ENCODE measurements around the gene RNF167. TPM values are rescaled to one million over a fixed set of nuclear protein-coding genes. Genes with fewer than 3 reads are reported as not detected.

The RNF167 gene
- total RNA-seq, 1 experiment from 2014 or later = 100.0 TPM

- Mint-ChIP-seq H3K36me3 (ENCODE audit: insufficient read depth, unreplicated experiment) (peaks cover 33% of the 10 kb centered on the region), H3K27me3 (ENCODE audit: insufficient read depth, unreplicated experiment) (no peaks in the 10 kb centered on the region), H3K9me3 (ENCODE audit: unreplicated experiment) (no peaks in the 10 kb centered on the region), H3K4me3 (ENCODE audit: unreplicated experiment) (no peak within 1 kb of the TSS), H3K4me1 (ENCODE audit: insufficient read depth, unreplicated experiment) (peaks cover 15% of the 10 kb centered on the region), H3K27ac (ENCODE audit: low read depth, unreplicated experiment) (no peak within 1 kb of the TSS)
- TF ChIP-seq, protein P1, sequence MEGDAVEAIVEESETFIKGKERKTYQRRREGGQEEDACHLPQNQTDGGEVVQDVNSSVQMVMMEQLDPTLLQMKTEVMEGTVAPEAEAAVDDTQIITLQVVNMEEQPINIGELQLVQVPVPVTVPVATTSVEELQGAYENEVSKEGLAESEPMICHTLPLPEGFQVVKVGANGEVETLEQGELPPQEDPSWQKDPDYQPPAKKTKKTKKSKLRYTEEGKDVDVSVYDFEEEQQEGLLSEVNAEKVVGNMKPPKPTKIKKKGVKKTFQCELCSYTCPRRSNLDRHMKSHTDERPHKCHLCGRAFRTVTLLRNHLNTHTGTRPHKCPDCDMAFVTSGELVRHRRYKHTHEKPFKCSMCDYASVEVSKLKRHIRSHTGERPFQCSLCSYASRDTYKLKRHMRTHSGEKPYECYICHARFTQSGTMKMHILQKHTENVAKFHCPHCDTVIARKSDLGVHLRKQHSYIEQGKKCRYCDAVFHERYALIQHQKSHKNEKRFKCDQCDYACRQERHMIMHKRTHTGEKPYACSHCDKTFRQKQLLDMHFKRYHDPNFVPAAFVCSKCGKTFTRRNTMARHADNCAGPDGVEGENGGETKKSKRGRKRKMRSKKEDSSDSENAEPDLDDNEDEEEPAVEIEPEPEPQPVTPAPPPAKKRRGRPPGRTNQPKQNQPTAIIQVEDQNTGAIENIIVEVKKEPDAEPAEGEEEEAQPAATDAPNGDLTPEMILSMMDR (IDR thresholded peaks at IDR 0.05; ENCODE audit: unreplicated experiment) = no peak
- CTCF ChIA-PET = interaction anchor here (0.5 to 2.2 kb wide), 10 partner anchors 19 to 256 kb away, joined by 3 to 11 read pairs (median 4); partner anchors contain the start of genes INCA1 and KIF1C
- DNase-seq (ENCODE audit: unreplicated experiment) = peak; percentile 95
- POLR2A ChIA-PET = interaction anchor here (0.6 to 13.3 kb wide), 25 partner anchors 11 to 452 kb away, joined by 3 to 639 read pairs (median 6); partner anchors contain the start of genes C17orf107, CAMTA2, CXCL16 and ENO3
- no TSS peak for BruUV-seq (replicated peaks)
- intact Hi-C loops (cut with micrococcal nuclease) = no loop called here
Observed at GRCh38 chr17:4967539-4968485, 27.7 kb downstream of the RNF167 start, which contains the start of gene SPAG7. SPAG7 (minus strand) TSS chr17:4967817; CDS start chr17:4967804, 13 bp downstream.

DNA sequence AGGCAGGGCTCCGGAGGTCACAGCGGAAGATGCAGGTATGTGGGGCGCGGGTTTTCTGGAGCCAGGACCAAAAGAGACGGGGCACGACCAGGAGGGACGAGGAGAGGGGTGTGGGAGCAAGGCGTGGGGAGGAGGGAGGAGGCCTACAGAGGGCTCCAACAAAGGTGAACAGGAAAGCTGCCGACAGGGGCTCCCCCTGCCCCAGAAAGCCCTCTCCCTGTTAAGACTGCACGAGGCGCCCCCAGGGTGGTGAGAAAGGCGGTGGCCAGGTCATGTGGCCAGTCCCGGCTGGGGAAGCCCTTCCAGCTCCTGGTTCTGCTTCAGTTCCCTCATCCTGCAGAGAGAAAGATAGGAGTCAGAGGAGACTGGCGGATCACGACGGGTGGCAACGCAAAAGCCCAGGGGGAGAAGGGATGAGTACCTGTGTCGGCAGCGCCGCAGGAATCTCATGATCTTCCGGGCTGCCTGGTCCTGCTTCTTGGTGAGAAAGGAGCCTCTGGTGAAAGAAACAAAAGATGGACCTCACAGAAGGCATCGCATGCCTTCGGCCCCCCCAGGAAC lies 28.5 kb downstream of the RNF167 start:
- TSS peak; percentile 65 for BruUV-seq (replicated peaks)
- no peaks in the 10 kb centered on the region for H3K9me3 Mint-ChIP-seq (ENCODE audit: unreplicated experiment)
- ChIA-PET CTCF (interaction anchor here (0.6 to 2.4 kb wide), 7 partner anchors 18 to 179 kb away, joined by 3 to 12 read pairs (median 4); no protein-coding TSS in a partner anchor), POLR2A (interaction anchor here (0.7 to 13.3 kb wide), 15 partner anchors 10 to 265 kb away, joined by 3 to 639 read pairs (median 8); partner anchors contain the start of genes C17orf107, CAMTA2, ENO3 and INCA1)
- no peaks in the 10 kb centered on the region for H3K27me3 Mint-ChIP-seq (ENCODE audit: insufficient read depth, unreplicated experiment)
- DNase-seq (ENCODE audit: unreplicated experiment) = peak; percentile 44
- H3K36me3 Mint-ChIP-seq (ENCODE audit: insufficient read depth, unreplicated experiment) = peaks cover 40% of the 10 kb centered on the region
- intact Hi-C loops (cut with micrococcal nuclease) = loop anchor here (1.0 kb wide), 2 partner anchors 19 to 59 kb away; no protein-coding TSS in a partner anchor
- no peak overlapping the region for H3K4me3 Mint-ChIP-seq (ENCODE audit: unreplicated experiment)
- TF ChIP-seq, protein P1 (IDR thresholded peaks at IDR 0.05; ENCODE audit: unreplicated experiment) = no peak
- H3K27ac Mint-ChIP-seq (ENCODE audit: low read depth, unreplicated experiment) = no peak overlapping the region
- H3K4me1 Mint-ChIP-seq (ENCODE audit: insufficient read depth, unreplicated experiment) = peaks cover 15% of the 10 kb centered on the region

- no TSS peak for BruUV-seq (replicated peaks)
- H3K4me1 Mint-ChIP-seq (ENCODE audit: insufficient read depth, unreplicated experiment) = peaks cover 15% of the 10 kb centered on the region
- intact Hi-C loops (cut with micrococcal nuclease) = loop anchor here (1.0 kb wide), 2 partner anchors 20 to 60 kb away; no protein-coding TSS in a partner anchor
- no peak overlapping the region for H3K4me3 Mint-ChIP-seq (ENCODE audit: unreplicated experiment)
- DNase-seq (ENCODE audit: unreplicated experiment) = peak; percentile 92
- no peaks in the 10 kb centered on the region for H3K9me3 Mint-ChIP-seq (ENCODE audit: unreplicated experiment)
- H3K27me3 Mint-ChIP-seq (ENCODE audit: insufficient read depth, unreplicated experiment) = no peaks in the 10 kb centered on the region
- H3K36me3 Mint-ChIP-seq (ENCODE audit: insufficient read depth, unreplicated experiment) = peaks cover 42% of the 10 kb centered on the region
- CTCF ChIA-PET = interaction anchor here (0.6 to 2.4 kb wide), 5 partner anchors 18 to 98 kb away, joined by 3 to 12 read pairs (median 4); no protein-coding TSS in a partner anchor
- TF ChIP-seq, protein P1 (IDR thresholded peaks at IDR 0.05; ENCODE audit: unreplicated experiment) = no peak
- POLR2A ChIA-PET = interaction anchor here (0.7 to 13.3 kb wide), 13 partner anchors 9 to 266 kb away, joined by 3 to 639 read pairs (median 7); partner anchors contain the start of genes CAMTA2, ENO3, INCA1 and KIF1C
- H3K27ac Mint-ChIP-seq (ENCODE audit: low read depth, unreplicated experiment) = no peak overlapping the region
Observed at GRCh38 chr17:4969047-4969550, 29.0 kb downstream of the RNF167 start.
